ENCODE measurements around the gene THSD4.

THSD4 gene

GRCh38 chr15:71098920-71099319 is 16.4 kb upstream of the THSD4 start:
- no peak for DNase-seq

- no peak for DNase-seq
These were observed 12.1 kb upstream of the THSD4 start for GRCh38 chr15:71103102-71103676.

- no peak for DNase-seq
These were observed 10.6 kb upstream of the THSD4 start for GRCh38 chr15:71104636-71105035.

- DNase-seq = no peak
These were observed 9.8 kb upstream of the THSD4 start for GRCh38 chr15:71105444-71105843.

- DNase-seq = no peak
These were observed 8.3 kb upstream of the THSD4 start for GRCh38 chr15:71106802-71107500.

GRCh38 chr15:71107501-71107815 is 7.8 kb upstream of the THSD4 start:
- no peak for DNase-seq

GRCh38 chr15:71109130-71109529 is 6.1 kb upstream of the THSD4 start:
- no peak for DNase-seq

- DNase-seq = no peak
These were observed 5.4 kb upstream of the THSD4 start for GRCh38 chr15:71109905-71110304.

- DNase-seq = no peak
These were observed 4.7 kb upstream of the THSD4 start for GRCh38 chr15:71110405-71111180.

GRCh38 chr15:71111181-71111565 is 4.1 kb upstream of the THSD4 start:
- DNase-seq = no peak

GRCh38 chr15:71111950-71112349 is 3.3 kb upstream of the THSD4 start:
- no peak for DNase-seq

GRCh38 chr15:71112429-71112828 is 2.8 kb upstream of the THSD4 start:
- no peak for DNase-seq

GRCh38 chr15:71114066-71114680 is 1.1 kb upstream of the THSD4 start:
- DNase-seq = no peak

- DNase-seq = peak; percentile 31
These were observed 488 bp downstream of the THSD4 start for GRCh38 chr15:71115567-71116351.

- no peak for DNase-seq
These were observed 1.1 kb downstream of the THSD4 start for GRCh38 chr15:71116366-71116765.

GRCh38 chr15:71116942-71117341 is 1.7 kb downstream of the THSD4 start:
- no peak for DNase-seq

GRCh38 chr15:71117714-71118305 is 2.5 kb downstream of the THSD4 start:
- DNase-seq = no peak

- DNase-seq = no peak
These were observed 3.1 kb downstream of the THSD4 start for GRCh38 chr15:71118345-71118744.

GRCh38 chr15:71118881-71119632 is 3.8 kb downstream of the THSD4 start:
- DNase-seq = no peak

- DNase-seq = no peak
These were observed 5.2 kb downstream of the THSD4 start for GRCh38 chr15:71120428-71120944.

- DNase-seq = no peak
These were observed 6.2 kb downstream of the THSD4 start for GRCh38 chr15:71121442-71121841.

All from stimulated activated CD8-positive, alpha-beta memory T cell treated with anti-CD3 and anti-CD28 coated beads, Interleukin-4, amount 100 ng/mL, for 48 hours (primary cell).